8988T (cell line): Measurements from ENCODE around the gene TMEM86B.
A peak's percentile ranks its signal among the peaks of the same experiment; 100 is the strongest.

Source experiments
- DNase-seq: peaks from one replicate; pipeline ENCODE4 v3.0.0; 2011

Gene TMEM86B, protein sequence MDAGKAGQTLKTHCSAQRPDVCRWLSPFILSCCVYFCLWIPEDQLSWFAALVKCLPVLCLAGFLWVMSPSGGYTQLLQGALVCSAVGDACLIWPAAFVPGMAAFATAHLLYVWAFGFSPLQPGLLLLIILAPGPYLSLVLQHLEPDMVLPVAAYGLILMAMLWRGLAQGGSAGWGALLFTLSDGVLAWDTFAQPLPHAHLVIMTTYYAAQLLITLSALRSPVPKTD

DNA sequence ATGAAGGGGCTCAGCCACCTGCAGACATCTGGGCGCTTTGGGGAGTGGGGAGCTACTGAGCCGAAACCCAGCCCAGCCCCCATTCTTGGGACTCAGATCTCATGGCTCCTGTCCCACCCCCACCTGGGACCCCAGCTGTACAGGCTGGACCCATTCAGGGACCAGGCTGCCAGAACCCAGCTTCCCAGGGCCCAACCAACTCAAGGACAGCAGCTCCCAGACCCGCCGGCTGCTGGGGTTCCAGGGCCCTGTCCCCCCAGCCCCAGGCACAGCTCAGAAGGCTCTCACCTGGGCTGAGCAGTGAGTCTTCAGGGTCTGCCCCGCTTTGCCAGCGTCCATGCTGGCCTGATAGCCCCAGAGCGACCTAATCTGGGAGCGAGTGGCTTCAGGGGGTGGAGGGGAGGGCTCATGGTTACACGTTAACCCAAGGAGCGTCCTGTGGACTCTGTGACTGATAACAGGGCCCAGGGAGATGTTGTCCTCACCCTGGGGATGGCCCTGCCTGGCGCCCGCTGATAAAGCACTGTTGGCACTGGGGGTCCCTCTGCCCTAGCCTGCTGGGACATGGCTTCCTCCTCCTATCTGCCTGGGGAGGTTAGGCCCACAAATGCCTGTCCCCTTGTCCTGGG, at the start of gene TMEM86B:
TSS of gene TMEM86B (minus strand) at position 361 of the 629 bp plus-strand sequence. CDS start at position 339, 22 bp downstream.
- no peak for DNase-seq

DNA sequence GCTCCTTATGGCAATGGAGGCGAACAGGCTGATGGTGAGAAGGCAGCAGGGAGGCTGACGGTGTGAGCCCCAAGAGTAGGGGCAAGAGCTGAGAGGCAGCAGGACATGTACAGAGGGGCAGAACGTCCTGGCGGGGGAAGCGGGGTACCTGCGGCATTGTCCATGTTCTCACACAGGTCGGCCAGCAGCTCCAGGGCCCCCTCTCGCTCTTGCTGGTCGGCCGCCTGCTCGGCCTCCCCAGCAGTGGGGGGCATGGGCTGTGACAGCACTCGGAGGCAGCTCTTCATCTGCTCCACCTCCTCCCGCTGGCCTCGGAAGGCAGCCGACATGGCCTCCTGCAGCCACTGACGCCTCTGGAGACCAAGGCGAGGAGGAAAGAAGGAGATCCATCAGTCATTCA, 48.9 kb upstream of the TMEM86B start:
- DNase-seq = no peak

DNA sequence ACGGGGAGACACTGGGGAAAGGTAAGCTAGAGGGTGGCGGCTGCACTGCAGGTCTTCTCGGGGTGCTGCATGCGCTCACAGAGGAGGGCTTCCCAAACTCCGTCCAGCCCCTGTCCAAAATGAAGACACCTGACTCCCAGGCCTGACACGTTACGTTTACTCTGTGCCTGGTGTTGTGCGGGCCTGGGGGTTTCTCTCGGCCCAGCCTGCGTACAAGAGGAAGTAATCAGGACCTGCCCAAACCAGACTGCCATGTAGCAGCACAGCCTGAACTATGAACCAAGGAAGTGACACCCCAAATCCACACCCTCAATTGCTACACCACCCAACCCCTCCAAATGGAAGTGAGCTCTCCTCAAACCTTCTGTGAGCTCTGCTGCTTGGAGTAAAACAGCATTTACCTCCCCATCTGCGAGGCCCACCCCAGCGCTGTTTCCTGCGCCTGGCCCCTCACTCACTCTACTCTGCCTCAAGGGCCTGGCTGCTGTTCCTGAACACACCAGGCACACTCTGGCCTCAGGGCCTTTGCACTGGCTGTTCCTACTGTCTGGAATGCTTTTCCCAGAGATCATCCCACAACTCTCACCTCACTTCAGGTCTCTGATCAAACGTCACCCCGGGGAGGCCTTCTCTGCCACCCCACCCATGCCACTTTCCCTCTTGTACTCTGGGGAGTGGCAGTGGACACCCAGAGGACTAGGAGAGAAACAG, 48.3 kb upstream of the TMEM86B start:
- no peak for DNase-seq

DNA sequence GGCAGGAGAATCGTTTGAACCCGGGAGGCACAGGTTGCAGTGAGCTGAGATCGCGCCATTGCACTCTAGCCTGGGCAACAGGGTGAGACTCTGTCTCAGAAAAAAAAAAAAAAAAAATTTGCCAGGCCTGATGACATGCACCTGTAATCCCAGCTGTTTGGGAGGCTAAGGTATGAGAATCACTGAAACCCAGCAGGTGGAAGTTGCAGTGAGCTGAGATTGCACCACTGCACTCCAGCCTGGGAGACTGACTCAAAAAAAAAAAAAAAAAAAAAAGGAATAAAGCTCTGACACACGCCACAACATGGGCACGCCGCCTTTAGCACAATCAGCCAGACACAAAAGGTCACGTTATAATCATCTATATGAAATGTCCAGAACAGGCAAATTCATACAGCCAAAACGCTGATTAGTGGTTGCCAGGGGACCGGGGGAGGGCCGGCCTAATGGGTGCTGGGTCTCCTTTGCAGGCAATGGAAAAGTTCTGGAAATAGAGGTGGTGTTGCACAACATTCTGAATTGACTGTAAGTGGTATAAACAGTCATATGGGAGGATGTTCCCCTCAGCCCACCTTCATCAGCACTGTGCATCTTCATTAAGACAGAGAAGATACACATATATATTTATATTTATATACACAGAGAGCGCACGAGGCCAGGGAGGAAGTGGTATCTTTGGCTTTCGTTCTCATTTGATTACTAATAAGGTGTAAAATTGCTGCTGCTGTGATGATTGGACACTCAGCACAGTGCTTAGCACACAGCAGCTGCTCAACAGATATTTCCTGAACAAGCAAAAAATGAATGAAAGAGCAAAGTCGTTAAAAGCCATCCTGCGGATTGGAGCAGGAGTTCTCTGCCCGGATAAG, 47.5 kb upstream of the TMEM86B start:
- no peak for DNase-seq

DNA sequence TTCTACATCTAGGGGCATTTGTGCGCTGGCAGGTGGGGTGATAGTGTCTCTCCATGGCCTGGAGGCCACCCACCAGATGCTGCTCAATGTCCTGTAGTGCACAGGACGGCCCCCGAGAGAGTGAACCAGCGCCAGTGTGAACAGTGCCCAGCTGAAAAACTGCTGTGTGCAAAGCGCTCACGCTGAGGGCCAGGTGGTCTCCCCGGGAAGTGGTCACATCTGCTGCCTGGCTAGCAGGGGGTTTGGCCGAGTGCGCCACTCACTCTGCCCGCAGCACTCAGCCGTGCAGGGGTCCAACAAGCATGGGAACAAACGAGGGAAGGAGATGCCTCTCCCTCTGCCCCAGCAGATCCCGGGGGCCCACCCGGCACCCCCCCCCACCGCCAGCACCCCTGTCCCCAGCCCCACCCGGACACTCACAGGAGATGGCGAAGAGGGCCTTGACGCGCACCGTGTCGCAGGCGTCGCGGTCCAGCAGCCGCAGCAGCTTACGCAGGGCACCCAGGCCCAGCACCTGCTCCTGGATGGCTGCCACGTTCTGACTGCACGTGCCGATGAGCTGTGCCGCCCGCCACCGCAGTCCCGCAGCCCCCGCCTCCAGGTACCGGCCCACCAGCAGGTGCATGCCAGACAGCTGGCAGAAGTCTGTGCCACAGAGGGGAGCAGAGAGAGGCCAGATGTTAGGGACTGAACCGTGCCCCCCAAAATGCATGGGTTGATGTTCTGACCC, 45.6 kb upstream of the TMEM86B start:
- DNase-seq = no peak

DNA sequence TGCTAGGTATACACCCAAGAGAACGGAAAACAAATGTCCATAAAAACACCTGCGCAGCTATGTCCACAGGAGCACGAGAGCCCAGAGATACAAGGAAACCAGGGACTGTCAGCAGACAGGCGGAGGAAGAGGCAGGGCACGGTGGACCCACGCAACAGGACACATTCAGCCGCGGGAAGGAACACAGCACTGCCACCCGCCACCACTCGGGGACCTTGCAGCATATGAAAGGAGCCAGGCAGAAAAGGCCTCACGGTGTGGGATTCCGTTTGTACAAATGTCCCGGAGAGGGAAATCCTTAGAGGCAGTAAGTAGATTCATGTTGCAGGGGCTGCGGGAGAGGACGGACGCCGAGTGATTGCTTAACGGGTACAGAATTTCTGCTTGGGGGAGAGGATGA, 43.6 kb upstream of the TMEM86B start:
- DNase-seq = no peak

DNA sequence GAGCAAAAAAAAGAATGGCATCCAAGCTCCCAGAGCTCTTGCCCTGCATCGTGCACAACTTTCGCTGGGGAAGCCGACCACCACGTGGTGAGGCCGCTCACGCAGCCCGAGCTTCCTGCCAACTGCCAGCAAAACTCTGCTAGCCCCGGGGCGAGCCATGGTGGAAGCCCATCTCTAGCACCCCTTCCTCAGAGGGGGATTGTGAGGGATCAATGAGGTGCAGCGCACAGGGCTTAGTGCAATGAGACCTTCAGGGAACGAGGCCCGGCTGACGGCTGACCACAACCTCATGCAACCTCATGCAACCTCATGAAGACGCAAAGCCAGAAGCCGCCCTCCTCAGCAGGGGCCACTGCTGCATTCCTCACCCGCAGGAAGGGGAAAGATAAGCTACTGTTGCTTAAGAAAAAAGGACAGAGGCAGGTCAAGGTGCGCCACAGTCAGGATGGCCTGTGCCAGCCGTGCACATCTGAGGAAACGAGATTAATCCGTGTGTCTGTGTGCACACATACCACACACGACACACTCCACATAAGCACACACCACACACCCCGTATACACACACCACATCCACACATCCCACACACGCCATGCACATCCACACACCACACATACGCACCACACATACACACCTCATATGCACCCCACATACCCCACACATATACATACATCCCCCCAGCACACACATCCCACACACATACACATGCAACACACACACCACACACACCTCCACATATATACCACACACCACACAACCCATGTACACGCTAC, 41.8 kb upstream of the TMEM86B start:
- DNase-seq = no peak

DNA sequence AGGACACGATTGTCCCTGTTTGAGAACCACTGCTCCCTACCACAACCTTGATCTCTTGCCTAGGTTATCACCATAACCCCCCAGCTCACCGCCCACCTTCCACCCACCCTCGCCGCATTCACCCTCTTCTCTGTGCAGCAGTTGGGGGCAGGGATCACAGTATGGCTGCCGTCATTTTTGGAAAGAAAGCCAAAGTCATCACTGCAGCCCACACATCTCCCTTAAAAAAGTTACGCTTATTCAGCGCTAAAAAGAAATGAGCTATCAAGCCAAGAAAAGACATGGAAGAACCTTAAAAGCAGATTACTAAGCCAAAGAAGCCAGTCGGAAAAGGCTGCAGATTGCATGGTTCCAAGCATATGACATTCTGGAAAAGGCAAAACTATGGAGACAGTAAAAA, 40.7 kb upstream of the TMEM86B start:
- DNase-seq = no peak

DNA sequence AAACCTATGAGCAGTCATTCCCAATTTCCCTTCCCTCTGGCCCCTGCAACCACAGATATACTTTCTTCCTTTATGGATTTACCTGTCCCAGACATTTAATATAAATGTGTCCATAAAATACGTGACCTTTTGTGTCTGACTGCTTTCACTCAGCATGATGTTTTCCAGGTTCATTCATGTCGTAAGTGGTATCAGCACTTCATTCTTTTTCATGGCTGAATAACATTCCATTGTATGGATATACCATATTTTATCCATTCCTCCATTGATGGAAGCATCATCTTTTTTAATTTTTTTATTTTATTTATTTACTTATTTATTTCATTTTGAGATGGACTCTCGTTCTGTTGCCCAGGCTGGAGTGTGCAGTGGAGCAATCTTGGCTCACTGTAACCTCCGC, 38.3 kb upstream of the TMEM86B start:
- no peak for DNase-seq

DNA sequence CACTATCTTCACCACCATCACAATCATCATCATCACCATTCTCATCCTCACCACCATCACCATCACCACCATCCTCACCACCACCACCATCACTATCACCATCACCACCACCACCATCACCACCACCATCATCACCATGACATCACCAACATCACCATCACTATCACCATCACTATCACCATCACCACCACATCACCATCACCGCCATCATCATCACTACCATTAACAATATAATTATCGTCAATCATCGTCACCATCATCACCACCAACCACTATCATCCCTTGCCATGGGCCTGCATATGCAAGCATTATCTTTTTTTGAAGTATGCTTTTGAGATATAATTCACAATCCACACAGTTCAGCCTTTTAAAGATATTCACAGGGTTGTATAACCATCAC, 37.8 kb upstream of the TMEM86B start:
- no peak for DNase-seq

DNA sequence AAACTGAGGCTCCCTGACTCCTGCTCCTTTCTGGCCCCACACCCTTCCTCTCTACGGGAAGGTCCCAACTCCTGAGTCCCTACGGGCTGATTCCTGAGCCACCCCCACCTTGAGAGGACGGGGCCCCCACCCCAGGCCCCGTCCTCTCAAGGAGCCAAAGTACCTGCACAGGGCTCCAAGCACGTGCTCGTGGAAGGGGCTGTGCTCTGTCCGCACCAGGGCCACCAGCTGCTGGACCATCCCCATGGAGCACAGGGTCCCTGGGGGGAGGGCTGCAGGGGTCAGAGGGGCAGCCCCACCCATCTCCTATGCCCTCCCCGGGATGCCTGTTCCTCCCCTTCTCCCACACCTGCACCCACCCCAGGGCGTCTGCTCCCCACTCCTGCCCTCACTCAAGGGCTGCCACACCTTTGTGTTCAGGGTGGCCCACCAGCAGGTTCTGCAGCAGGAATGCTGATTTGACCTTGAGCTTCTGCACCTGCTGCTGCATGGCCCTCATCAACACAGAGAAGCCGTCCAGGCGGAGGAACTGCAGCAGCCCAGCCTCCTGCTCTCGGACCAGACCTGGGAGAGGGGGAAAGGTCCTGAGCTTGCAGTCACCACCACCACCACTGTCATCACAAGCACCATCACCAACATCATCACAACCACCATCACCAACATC, 37.3 kb upstream of the TMEM86B start:
- DNase-seq = no peak

DNA sequence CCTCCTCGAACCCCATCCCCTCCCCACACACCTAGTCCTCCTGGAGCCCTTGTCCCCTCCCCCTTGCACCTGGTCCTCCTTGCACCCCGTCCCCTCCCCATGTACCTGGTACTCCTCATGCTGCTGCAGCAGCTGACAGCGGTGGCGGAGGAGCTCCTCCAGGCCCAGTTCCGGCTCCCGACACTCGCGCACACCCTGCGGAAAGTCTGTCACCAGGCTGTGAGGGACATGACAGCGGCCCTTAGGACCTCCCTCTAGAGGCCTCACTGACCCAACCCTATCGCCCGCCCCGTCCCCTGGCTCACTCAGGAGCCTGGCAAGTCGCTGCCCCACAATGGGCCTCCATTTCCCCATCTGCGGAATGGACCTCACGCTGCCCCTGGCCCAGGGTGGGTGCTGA, 36.6 kb upstream of the TMEM86B start:
- DNase-seq = no peak

DNA sequence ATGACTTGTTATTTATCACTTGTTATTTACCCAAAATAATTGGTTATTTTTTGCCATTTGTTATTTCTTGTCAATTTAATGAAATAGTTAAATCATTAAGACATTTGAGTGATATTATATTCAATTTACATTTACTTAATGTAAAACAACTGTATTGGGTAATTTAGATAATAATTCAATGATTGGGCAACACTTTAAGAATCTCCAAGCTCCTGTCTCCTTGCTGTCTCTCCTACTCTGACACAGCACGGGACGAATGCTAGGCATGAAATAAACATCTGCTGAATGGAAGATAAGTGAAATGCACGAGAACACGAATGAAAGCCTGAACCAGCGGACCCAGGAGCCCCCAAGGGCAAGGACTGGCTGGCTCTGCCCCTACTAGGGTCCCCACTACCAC, 36.0 kb upstream of the TMEM86B start:
- DNase-seq = no peak

DNA sequence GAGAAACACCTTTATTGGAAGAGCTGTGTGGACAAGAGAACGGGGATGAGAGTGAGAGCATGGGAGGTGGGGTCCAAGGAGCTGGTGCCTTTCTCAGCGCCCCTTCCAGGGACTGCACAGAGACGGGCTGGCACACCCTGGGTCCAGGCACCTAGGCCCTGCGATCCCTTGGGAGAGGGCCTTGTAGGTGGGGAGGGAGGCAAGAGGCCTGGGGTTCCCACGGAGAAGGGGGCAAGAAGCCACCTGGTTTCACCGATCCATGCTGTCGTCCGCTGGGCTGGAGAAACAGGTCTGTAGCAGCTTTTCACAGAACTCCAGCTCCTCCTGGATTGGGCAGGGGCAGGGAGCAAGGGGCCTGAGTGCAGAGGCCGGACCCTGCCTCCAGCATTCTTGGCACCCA, 33.8 kb upstream of the TMEM86B start:
- DNase-seq = no peak

DNA sequence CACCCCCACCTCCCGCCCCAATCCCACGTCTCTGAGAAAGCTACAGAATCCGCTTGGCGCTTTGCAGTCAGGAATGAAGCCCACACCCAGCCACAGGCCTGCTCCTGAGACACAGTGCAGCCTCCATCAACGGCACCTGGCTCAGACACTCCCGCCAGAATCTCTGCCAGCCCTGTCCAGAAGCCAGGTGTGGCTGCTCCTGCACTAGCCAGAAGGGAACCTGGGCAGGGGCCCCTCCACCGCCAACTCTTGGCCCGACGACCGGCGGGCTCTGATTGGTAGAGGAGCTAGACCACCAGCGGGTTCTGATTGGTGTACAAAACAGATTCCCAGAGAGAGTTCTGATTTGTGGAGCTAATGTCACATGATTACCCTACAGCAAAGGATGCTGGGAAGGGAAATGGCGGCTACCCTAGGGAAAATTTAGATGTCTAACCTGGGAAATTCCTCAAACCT, 33.1 kb upstream of the TMEM86B start:
- DNase-seq = no peak

DNA sequence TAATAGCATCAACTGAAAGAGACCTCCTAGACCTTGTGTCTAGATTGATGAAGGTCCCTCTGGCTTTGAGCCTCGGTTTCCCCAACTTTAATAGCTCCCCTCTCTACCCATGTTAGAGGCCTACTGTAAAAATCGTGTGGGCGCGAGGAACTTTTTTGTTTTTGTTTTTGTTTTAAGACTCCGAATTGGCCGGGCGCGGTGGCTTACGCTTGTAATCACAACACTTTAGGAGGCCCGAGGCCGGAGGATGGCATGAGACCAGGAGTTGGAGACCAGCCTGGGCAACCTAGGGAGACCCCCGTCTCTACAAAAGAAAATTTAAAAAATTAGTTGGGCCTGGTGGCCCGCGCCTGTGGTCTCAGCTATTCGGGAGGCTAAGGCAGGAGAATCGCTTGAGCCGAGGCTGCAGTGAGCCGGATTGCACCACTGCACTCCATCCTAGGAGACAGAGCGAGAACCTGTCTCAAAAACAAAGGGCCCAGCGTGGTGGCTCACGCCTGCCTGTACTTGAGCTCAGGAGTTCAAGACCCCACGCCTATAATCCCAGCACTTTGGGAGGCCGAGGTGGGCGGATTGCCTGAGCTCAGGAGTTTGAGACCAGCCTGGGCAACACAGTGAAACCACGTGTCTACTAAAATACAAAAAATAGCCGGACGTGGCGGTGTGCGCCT, 31.1 kb upstream of the TMEM86B start:
- DNase-seq = no peak

DNA sequence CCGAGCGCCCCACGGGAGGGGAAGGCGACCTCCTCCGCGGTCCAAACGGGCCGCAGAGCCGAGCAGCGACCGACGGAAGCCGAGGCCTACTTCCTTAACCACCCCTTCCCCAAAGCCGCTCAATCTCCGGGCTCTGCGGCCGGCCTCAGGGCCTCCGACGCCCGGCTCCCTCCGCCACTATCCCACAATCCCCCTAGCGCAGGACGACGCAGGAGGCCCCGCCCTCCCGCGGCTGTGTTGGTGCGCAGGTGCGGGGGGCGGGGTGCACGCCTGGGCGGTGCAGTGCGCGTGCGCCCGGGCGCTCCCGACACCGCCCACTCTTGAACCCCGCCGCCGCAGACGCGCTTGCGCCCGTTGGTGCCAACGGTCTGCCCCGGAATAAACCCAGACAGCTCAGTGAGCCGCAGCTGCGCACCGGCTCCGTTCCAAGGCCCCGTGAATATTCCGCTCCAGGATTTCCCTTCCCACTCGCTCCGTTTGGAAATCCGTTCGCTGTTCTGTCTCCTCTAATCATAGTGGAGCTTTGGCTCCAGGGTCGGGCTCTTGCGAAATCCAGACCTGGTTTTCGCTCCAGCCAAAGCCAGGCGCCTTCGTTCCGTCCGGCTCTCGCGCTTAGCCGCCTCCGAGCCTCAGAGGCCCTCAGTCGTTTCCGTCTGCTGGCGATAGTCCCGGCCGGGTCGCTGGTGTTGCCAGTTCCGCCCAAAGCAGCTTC, 30.4 kb upstream of the TMEM86B start, which contains the start of gene PPP6R1:
TSS of gene PPP6R1 (minus strand) at position 190 of the 712 bp plus-strand sequence. CDS start 11,914 bp downstream, outside the sequence.
- DNase-seq = peak; percentile 97

DNA sequence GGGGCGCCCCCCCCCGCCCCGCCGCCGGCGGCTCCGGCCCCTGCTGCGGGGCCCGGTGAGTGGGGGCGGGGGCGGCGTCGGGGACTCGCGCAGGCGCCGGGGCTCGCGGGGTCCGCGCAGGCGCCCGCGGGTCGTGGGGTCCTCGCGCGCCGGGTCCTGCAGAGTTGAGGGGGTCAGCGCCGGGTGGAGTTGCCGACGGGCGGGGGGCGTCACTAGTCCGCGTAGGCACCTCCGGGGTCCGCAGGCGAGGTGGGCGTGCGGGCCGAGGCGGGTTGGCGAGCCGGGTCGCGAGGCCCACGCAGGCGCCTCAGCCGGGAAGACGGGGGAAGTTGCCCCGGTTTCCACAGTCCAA, 29.9 kb upstream of the TMEM86B start:
- DNase-seq = no peak

DNA sequence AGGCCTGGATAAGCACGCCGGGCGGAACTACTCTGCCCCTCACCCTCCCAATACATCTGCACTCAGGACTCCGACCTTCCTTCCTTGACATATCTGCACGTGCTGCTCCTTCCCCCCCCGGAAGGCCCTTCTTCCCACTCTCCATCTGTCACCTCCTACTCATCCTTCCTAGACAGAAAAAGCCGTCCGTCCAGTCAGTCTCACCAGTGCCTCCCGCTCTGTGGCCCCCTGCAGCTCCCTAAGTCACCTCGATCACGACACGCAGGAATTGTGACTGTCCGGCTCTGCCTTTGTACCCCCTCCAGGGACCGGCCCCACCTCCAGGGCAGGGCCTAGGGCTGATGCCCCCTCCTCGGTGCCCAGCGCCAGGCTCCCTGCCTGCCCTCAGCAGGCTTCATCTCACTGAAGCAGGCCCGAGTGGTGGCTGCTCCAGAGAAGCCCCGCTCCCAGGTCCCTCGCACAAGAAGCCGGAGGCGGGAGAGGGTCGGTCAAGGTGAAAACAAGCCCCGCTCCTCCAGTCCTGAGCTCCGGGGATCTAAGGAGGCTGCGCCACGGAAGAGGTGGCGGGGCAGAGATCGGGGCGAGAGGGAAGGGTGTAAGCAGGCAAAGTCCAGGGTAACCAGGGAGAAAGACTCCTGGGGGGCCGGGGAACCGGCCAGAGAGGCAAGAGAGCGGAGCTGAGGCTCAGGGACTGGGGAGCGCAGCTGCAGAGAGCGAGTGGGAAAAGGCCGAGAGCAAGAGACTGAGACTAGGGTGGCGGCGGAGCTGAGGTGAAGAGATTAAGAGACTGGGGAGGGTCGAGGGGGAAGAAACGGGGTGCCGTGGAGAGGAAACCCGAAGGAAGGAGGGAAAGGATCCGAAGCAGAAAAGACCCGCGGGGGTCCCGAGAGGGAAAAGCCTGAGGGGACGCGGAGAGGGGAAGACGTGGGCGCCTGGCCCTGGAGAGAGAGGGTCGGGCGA, 29.2 kb upstream of the TMEM86B start:
- no peak for DNase-seq
